Fibroblast of lung (primary cell): ENCODE measurements around the gene RASIP1. TPM values are rescaled to one million over a fixed set of nuclear protein-coding genes. Genes with fewer than 3 reads are reported as not detected.

ENCODE experiments used
- DNase-seq, 2 donors: peaks; one replicate each; pipeline versions ENCODE4 v3.0.0 to v3.0.0-alpha.2; 2010; ENCODE audit warnings: low read depth in 2 of 2
- H2AFZ ChIP-seq: 2 replicates; pipeline ENCODE4 v1.5.1; 2012; ENCODE audit warnings: low read length, control low read depth, inconsistent platforms
- H3K27ac ChIP-seq: 2 replicates; pipeline ENCODE4 v1.5.1; 2011; ENCODE audit warnings: low read length, control low read depth; ENCODE audit not compliant: insufficient read depth
- H3K27me3 ChIP-seq: 2 replicates; pipeline ENCODE4 v1.5.1; 2011; ENCODE audit warnings: mild to moderate bottlenecking, low read length; ENCODE audit not compliant: control insufficient read depth, insufficient read depth
- H3K36me3 ChIP-seq: 2 replicates; pipeline ENCODE4 v1.5.1; 2011; ENCODE audit warnings: low read length; ENCODE audit not compliant: control insufficient read depth, insufficient read depth
- H3K4me1 ChIP-seq: 2 replicates; pipeline ENCODE4 v1.5.1; 2011; ENCODE audit warnings: low read length; ENCODE audit not compliant: control insufficient read depth, insufficient read depth; ENCODE audit errors: extremely low read depth
- H3K4me2 ChIP-seq: 2 replicates; pipeline ENCODE4 v1.5.1; 2011; ENCODE audit warnings: low read length, control low read depth; ENCODE audit not compliant: insufficient read depth; ENCODE audit errors: extremely low read depth
- H3K4me3 ChIP-seq, 4 experiments: fragments of 200-600 bp in 1 of 4; sonication (generic) in 1 of 4; replicated peaks in 1 of 4; 2 replicates each; pipeline ENCODE4 v1.5.1; 2011 to 2016; ENCODE audit warnings: low read length in 4 of 4, low read depth in 3 of 4, mild to moderate bottlenecking in 3 of 4, control low read depth in 2 of 4, inconsistent platforms in 1 of 4, mixed read lengths in 1 of 4; ENCODE audit not compliant: insufficient read depth in 1 of 4; ENCODE audit errors: control extremely low read depth in 1 of 4
- H3K79me2 ChIP-seq: 2 replicates; pipeline ENCODE4 v1.5.1; 2012; ENCODE audit warnings: mild to moderate bottlenecking, low read length, inconsistent platforms; ENCODE audit not compliant: control insufficient read depth, insufficient read depth
- H3K9ac ChIP-seq: 2 replicates; pipeline ENCODE4 v1.5.1; 2011; ENCODE audit warnings: mild to moderate bottlenecking, low read length, control low read depth; ENCODE audit not compliant: insufficient read depth
- H3K9me3 ChIP-seq: 2 replicates; pipeline ENCODE4 v1.5.1; 2012; ENCODE audit warnings: low read depth, low read length; ENCODE audit not compliant: control insufficient read depth, insufficient read depth
- H4K20me1 ChIP-seq: 2 replicates; pipeline ENCODE4 v1.5.1; 2011; ENCODE audit warnings: low read length; ENCODE audit not compliant: control insufficient read depth, insufficient read depth; ENCODE audit errors: extremely low read depth
- EZH2 ChIP-seq: IDR thresholded peaks from 2 replicates; pipeline ENCODE4 v1.5.1; 2012; ENCODE audit warnings: low read length, control low read depth, mild to moderate bottlenecking; ENCODE audit errors: missing control alignments
- polyA plus RNA-seq, 2 donors: library from polyadenylated mRNA; depleted of rRNA in 1 of 2; stranded (reverse) in 1 of 2; unstranded in 1 of 2; fragments of >200 nt; gene quantifications; 2 replicates each; pipeline ENCODE4 v1.2.1, GENCODE V29; 2011 to 2012; ENCODE audit warnings: missing spikeins in 1 of 2
- total RNA-seq: library from RNA; depleted of rRNA; stranded (reverse); fragments of >200 nt; gene quantifications from 2 replicates; pipeline ENCODE4 v1.2.1, GENCODE V29; 2014
- TF ChIP-seq, protein P1 (sequence below), 2 donors: IDR thresholded peaks in 1 of 2; conservative IDR thresholded peaks in 1 of 2; 1 replicate in 1 of 2; 2 replicates in 1 of 2; pipeline ENCODE4 v1.5.1; 2011 to 2012; ENCODE audit warnings: low read length in 2 of 2, control low read depth in 1 of 2, inconsistent platforms in 1 of 2, low read depth in 1 of 2, mild to moderate bottlenecking in 1 of 2

Gene RASIP1
- total and polyA plus RNA-seq, 2 donors (not counting 1 experiment from before 2014, with no cell fraction given): 0.99 to 1.6 TPM

DNA sequence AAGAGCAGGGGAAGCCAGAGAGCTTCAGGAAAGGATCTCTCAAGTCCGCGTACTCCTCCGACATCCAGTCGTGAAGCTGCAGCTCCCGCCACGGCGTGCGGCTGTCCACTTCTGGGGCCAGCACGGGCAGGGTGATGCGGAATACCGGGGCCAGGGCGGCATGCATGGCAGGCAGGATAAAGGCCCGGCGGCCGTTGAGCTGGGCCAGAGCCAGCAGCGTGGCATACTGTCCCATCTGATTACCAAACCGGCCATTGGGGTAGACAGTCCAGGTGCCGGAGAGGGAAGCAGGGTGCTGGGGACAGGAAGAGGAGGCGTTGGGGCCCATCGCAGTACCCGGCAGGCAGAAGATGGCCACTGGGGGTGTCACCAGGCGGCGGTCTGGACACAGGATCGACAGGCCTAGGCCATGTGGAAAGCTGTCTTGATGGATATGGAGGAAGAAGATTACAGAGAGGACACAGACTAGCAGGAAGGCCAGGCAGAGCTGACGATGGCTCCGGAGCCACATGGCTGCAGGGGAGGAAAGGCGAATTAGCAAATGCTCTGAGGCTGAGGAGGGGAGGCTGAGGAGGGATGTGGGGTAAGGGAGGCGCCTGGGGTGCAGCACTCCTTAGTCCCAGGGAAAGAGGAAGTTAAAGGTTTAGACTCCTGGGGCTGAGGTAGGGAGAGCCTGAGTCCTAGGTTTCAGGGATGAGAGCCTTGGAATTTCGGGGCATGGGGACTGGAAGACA is 10.5 kb upstream of the RASIP1 start:
- Histone ChIP-seq H3K9ac (no peak overlapping the region), H3K27ac (no peak overlapping the region), H3K79me2 (no peaks in the 10 kb centered on the region), H3K36me3 (no peaks in the 10 kb centered on the region), H3K9me3 (no peaks in the 10 kb centered on the region), H2AFZ (no peak overlapping the region), H3K27me3 (peaks cover 22% of the 10 kb centered on the region), H4K20me1 (no peaks in the 10 kb centered on the region), H3K4me2 (no peak overlapping the region), H3K4me1 (peaks cover 3% of the 10 kb centered on the region), H3K4me3 (no peak overlapping the region)
- no peak for DNase-seq
- TF ChIP-seq, protein P1, sequence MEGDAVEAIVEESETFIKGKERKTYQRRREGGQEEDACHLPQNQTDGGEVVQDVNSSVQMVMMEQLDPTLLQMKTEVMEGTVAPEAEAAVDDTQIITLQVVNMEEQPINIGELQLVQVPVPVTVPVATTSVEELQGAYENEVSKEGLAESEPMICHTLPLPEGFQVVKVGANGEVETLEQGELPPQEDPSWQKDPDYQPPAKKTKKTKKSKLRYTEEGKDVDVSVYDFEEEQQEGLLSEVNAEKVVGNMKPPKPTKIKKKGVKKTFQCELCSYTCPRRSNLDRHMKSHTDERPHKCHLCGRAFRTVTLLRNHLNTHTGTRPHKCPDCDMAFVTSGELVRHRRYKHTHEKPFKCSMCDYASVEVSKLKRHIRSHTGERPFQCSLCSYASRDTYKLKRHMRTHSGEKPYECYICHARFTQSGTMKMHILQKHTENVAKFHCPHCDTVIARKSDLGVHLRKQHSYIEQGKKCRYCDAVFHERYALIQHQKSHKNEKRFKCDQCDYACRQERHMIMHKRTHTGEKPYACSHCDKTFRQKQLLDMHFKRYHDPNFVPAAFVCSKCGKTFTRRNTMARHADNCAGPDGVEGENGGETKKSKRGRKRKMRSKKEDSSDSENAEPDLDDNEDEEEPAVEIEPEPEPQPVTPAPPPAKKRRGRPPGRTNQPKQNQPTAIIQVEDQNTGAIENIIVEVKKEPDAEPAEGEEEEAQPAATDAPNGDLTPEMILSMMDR (conservative IDR thresholded peaks at IDR 0.05 in 1 of 2, IDR thresholded peaks at IDR 0.05 in 1 of 2; ENCODE audit: low read depth in 1 of 2, low read length in 2 of 2): no peak
- no peak for TF ChIP-seq EZH2

DNA sequence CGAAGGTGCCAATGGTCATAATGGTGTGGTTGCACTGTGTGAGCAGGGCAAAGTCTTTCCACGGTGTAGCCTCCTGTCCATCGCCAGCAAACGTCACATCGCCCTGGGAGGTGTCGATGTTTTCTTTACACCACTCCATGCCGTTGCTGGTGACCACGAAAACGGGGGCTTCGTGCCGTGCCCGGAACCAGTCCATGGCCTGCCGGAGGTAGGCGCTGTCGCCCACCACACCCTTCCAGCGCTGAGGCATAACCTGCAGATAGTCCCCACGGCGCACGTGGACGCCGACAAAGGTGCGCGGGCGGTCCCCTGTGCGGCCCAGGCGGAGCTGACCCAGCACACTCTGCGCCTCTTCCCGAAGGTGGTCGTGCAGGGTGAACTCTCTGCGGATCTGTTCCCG is 9.9 kb upstream of the RASIP1 start:
- H3K79me2 ChIP-seq: no peaks in the 10 kb centered on the region
- no peak overlapping the region for H3K4me3 ChIP-seq

DNA sequence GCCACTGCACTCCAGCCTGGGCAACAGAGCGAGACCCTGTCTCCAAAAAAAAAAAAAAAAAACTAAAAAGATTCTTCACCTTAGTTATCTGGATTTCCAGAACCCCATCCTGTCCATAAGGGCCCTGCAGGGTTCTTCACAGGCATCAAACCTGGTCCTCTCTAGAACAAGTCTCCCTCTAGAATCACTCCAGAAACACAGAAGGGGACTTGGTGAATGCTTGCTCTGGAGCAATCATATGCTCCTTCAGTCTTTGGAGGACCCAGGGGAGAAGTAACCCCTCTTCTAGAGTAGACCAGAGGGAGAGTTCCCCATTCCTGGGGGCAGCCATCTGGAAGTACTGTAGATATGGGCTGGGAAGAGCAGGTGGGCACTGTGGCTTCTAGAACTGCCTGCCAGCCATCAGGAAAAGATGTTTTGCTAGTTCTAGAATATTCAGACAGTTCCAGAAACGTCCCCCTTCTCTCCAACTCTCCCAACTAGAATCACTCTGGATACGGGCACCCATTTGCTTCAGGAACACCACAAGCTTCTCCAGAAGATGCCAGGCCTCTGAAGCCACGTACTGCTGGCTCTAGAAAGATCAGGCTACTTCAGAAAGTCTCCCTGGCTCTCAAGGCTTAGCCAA is 9.3 kb upstream of the RASIP1 start:
- Histone ChIP-seq H3K4me1 (peaks cover 3% of the 10 kb centered on the region), H2AFZ (no peak overlapping the region), H3K9ac (no peak overlapping the region), H3K79me2 (no peaks in the 10 kb centered on the region), H3K27ac (no peak overlapping the region), H4K20me1 (no peaks in the 10 kb centered on the region), H3K27me3 (peaks cover 22% of the 10 kb centered on the region), H3K4me3 (no peak overlapping the region), H3K9me3 (no peaks in the 10 kb centered on the region), H3K36me3 (no peaks in the 10 kb centered on the region), H3K4me2 (no peak overlapping the region)
- DNase-seq: no peak
- TF ChIP-seq EZH2: no peak
- TF ChIP-seq, protein P1 (conservative IDR thresholded peaks at IDR 0.05 in 1 of 2, IDR thresholded peaks at IDR 0.05 in 1 of 2; ENCODE audit: low read depth in 1 of 2, low read length in 2 of 2): no peak

More for the DNA sequence above, 9.9 kb upstream of the RASIP1 start:
- Histone ChIP-seq H3K9me3 (no peaks in the 10 kb centered on the region), H3K4me1 (peaks cover 3% of the 10 kb centered on the region), H3K36me3 (no peaks in the 10 kb centered on the region), H4K20me1 (no peaks in the 10 kb centered on the region), H3K4me2 (no peak overlapping the region), H3K9ac (no peak overlapping the region), H2AFZ (no peak overlapping the region), H3K27ac (no peak overlapping the region), H3K27me3 (peaks cover 22% of the 10 kb centered on the region)
- no peak for TF ChIP-seq EZH2
- TF ChIP-seq, protein P1 (conservative IDR thresholded peaks at IDR 0.05 in 1 of 2, IDR thresholded peaks at IDR 0.05 in 1 of 2; ENCODE audit: low read depth in 1 of 2, low read length in 2 of 2): no peak
- no peak for DNase-seq
